HEK293 (cell line): ENCODE measurements around the gene RASGRF2.

ENCODE experiments used
- CTCF ChIP-seq: fragments of 450-650 bp; formaldehyde crosslinking; IDR thresholded peaks from 2 replicates; pipeline ENCODE4 v1.5.1; 2016; ENCODE audit warnings: missing biosample characterization, missing genetic modification characterization
- GLIS2 ChIP-seq: fragments of 450-650 bp; formaldehyde crosslinking; IDR thresholded peaks from 2 replicates; pipeline ENCODE4 v1.5.1; 2016; ENCODE audit warnings: missing biosample characterization, missing genetic modification characterization
- TCF7L2 ChIP-seq: IDR thresholded peaks from 2 replicates; pipeline ENCODE4 v1.6.1; 2011; ENCODE audit warnings: low read depth, mild to moderate bottlenecking, inconsistent platforms, low read length, moderate library complexity, borderline replicate concordance
- ZBTB7A ChIP-seq: fragments of 450-650 bp; formaldehyde crosslinking; IDR thresholded peaks from 2 replicates; pipeline ENCODE4 v1.5.1; 2016; ENCODE audit warnings: low read depth, missing biosample characterization, missing genetic modification characterization
- ZFP3 ChIP-seq: fragments of 450-650 bp; formaldehyde crosslinking; IDR thresholded peaks from 2 replicates; pipeline ENCODE4 v1.5.1; 2016; ENCODE audit warnings: low read depth, missing biosample characterization, missing genetic modification characterization
- ZNF248 ChIP-seq: fragments of 450-650 bp; formaldehyde crosslinking; IDR thresholded peaks from 2 replicates; pipeline ENCODE4 v1.5.1; 2017; ENCODE audit warnings: missing biosample characterization, missing genetic modification characterization
- ZNF521 ChIP-seq: fragments of 450-650 bp; formaldehyde crosslinking; IDR thresholded peaks from 2 replicates; pipeline ENCODE4 v1.5.1; 2017; ENCODE audit warnings: missing biosample characterization, mild to moderate bottlenecking, missing genetic modification characterization
- ZNF670 ChIP-seq: fragments of 450-650 bp; formaldehyde crosslinking; IDR thresholded peaks from 2 replicates; pipeline ENCODE4 v1.5.1; 2016; ENCODE audit warnings: missing biosample characterization, missing genetic modification characterization, low read depth
- TF ChIP-seq, protein P1 (sequence below): fragments of 450-650 bp; formaldehyde crosslinking; IDR thresholded peaks from 2 replicates; pipeline ENCODE4 v1.5.1; 2016; ENCODE audit warnings: missing biosample characterization, missing genetic modification characterization, low read depth
- TF ChIP-seq, protein P2 (sequence below): fragments of 450-650 bp; formaldehyde crosslinking; IDR thresholded peaks from 2 replicates; pipeline ENCODE4 v1.5.1; 2016; ENCODE audit warnings: missing biosample characterization, missing genetic modification characterization

GRCh38 chr5:80935811-80936385 lies 24.3 kb upstream of the RASGRF2 start:
- no peak for TF ChIP-seq CTCF (tag by site-specific recombination)
- no peak for TF ChIP-seq ZNF248 (tag by site-specific recombination)
- TF ChIP-seq ZNF521 (tag by site-specific recombination), result no peak
- TF ChIP-seq, protein P1, sequence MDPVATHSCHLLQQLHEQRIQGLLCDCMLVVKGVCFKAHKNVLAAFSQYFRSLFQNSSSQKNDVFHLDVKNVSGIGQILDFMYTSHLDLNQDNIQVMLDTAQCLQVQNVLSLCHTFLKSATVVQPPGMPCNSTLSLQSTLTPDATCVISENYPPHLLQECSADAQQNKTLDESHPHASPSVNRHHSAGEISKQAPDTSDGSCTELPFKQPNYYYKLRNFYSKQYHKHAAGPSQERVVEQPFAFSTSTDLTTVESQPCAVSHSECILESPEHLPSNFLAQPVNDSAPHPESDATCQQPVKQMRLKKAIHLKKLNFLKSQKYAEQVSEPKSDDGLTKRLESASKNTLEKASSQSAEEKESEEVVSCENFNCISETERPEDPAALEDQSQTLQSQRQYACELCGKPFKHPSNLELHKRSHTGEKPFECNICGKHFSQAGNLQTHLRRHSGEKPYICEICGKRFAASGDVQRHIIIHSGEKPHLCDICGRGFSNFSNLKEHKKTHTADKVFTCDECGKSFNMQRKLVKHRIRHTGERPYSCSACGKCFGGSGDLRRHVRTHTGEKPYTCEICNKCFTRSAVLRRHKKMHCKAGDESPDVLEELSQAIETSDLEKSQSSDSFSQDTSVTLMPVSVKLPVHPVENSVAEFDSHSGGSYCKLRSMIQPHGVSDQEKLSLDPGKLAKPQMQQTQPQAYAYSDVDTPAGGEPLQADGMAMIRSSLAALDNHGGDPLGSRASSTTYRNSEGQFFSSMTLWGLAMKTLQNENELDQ, result no peak
- TF ChIP-seq ZFP3 (tag by site-specific recombination), result no peak
- no peak for TF ChIP-seq GLIS2 (tag by site-specific recombination)
- TF ChIP-seq, protein P2, sequence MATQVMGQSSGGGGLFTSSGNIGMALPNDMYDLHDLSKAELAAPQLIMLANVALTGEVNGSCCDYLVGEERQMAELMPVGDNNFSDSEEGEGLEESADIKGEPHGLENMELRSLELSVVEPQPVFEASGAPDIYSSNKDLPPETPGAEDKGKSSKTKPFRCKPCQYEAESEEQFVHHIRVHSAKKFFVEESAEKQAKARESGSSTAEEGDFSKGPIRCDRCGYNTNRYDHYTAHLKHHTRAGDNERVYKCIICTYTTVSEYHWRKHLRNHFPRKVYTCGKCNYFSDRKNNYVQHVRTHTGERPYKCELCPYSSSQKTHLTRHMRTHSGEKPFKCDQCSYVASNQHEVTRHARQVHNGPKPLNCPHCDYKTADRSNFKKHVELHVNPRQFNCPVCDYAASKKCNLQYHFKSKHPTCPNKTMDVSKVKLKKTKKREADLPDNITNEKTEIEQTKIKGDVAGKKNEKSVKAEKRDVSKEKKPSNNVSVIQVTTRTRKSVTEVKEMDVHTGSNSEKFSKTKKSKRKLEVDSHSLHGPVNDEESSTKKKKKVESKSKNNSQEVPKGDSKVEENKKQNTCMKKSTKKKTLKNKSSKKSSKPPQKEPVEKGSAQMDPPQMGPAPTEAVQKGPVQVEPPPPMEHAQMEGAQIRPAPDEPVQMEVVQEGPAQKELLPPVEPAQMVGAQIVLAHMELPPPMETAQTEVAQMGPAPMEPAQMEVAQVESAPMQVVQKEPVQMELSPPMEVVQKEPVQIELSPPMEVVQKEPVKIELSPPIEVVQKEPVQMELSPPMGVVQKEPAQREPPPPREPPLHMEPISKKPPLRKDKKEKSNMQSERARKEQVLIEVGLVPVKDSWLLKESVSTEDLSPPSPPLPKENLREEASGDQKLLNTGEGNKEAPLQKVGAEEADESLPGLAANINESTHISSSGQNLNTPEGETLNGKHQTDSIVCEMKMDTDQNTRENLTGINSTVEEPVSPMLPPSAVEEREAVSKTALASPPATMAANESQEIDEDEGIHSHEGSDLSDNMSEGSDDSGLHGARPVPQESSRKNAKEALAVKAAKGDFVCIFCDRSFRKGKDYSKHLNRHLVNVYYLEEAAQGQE (tag by site-specific recombination), result no peak
- no peak for TF ChIP-seq ZNF670 (tag by site-specific recombination)
- TF ChIP-seq ZBTB7A (tag by site-specific recombination), result no peak
- TF ChIP-seq TCF7L2, result no peak
